Spleen (tissue), 7 donors: Measurements from ENCODE around the gene NFASC.

Source experiments
- CTCF ChIP-seq, 11 experiments: fragments of 200-600 bp in 7 of 11; fragments of 450-650 bp in 4 of 11; sonication (generic) in 4 of 11; IDR thresholded peaks in 8 of 11; conservative IDR thresholded peaks in 3 of 11; 1 replicate in 7 of 11; 2 replicates in 4 of 11; pipeline versions ENCODE4 v1.4.0 to v1.8.0; 2016 to 2021; ENCODE audit warnings: antibody characterized with exemption in 11 of 11, inconsistent platforms in 4 of 11, mild to moderate bottlenecking in 1 of 11
- POLR2A ChIP-seq, 3 donors: fragments of 450-650 bp; IDR thresholded peaks; one replicate each; pipeline ENCODE4 v1.5.1; 2017; ENCODE audit warnings: antibody characterized with exemption in 3 of 3, mild to moderate bottlenecking in 1 of 3
- POLR2AphosphoS5 ChIP-seq, 3 donors: sonication (generic); formaldehyde crosslinking; IDR thresholded peaks; one replicate each; pipeline ENCODE4 v1.5.1; 2017; ENCODE audit warnings: antibody characterized with exemption in 3 of 3
- donor health status: DM: no; HTN: no; CAD: no; lungs with moderate emphysema.
- donor health status: DM: no; HTN: no; CAD: no.
- donor health status: DM: no; HTN: no; CAD: no.

GRCh38 chr1:204996981-204997380 is 126.3 kb downstream of the NFASC start:
- no peak for TF ChIP-seq POLR2A (IDR thresholded peaks at IDR 0.05)
- TF ChIP-seq CTCF (IDR thresholded peaks at IDR 0.05 in 8 of 11, conservative IDR thresholded peaks at IDR 0.05 in 3 of 11) = no peak
- no peak for TF ChIP-seq POLR2AphosphoS5 (IDR thresholded peaks at IDR 0.05)
